Lower lobe of right lung (tissue), 2 donors: ENCODE measurements around the gene NID2. TPM values are rescaled to one million over a fixed set of nuclear protein-coding genes. Genes with fewer than 3 reads are reported as not detected.

Experiments
- ATAC-seq, 2 donors: fragments of 200-7000 bp; cut with Tn5 transposase; one replicate each; pipeline ENCODE4 v1.9.1; 2020 to 2022; ENCODE audit warnings: mild to moderate bottlenecking in 2 of 2, moderate library complexity in 2 of 2
- DNase-seq: peaks from one replicate; pipeline ENCODE4 v3.0.0-alpha.2; 2020
- H3K27ac ChIP-seq: fragments of 200-600 bp; one replicate; pipeline ENCODE4 v1.8.0; 2022
- H3K27me3 ChIP-seq: fragments of 200-600 bp; one replicate; pipeline ENCODE4 v1.8.0; 2022; ENCODE audit warnings: low read depth
- H3K36me3 ChIP-seq: fragments of 200-600 bp; one replicate; pipeline ENCODE4 v1.8.0; 2022; ENCODE audit warnings: mild to moderate bottlenecking
- H3K4me1 ChIP-seq: fragments of 200-600 bp; one replicate; pipeline ENCODE4 v1.8.0; 2022
- H3K4me3 ChIP-seq: fragments of 200-600 bp; one replicate; pipeline ENCODE4 v1.8.0; 2022; ENCODE audit warnings: mild to moderate bottlenecking
- H3K9me3 ChIP-seq: fragments of 200-600 bp; one replicate; pipeline ENCODE4 v1.8.0; 2022
- intact Hi-C: fragments of 100-400 bp; cut with DNase I; formaldehyde crosslinking; loops from one replicate; pipeline ENCODE4 v1.11.0; 2022
- total RNA-seq: library from RNA; stranded (reverse); fragmentation: NEBNext Ultra II Directional; extraction: Animal tissue kit (Norgen Biotek cat#: 25700); gene quantifications from one replicate; pipeline ENCODE4 v1.2.1, GENCODE V29; 2021
- TF ChIP-seq, protein P1 (sequence below): fragments of 200-600 bp; IDR thresholded peaks from one replicate; pipeline ENCODE4 v1.8.0; 2022; ENCODE audit warnings: antibody characterized with exemption, mild to moderate bottlenecking
- donor health status: DM: no; HTN: yes; CAD: no; lungs with severe emphysema.

NID2 gene
- total RNA-seq, 1 donor from 2014 or later: 14.6 TPM

- TF ChIP-seq, protein P1, sequence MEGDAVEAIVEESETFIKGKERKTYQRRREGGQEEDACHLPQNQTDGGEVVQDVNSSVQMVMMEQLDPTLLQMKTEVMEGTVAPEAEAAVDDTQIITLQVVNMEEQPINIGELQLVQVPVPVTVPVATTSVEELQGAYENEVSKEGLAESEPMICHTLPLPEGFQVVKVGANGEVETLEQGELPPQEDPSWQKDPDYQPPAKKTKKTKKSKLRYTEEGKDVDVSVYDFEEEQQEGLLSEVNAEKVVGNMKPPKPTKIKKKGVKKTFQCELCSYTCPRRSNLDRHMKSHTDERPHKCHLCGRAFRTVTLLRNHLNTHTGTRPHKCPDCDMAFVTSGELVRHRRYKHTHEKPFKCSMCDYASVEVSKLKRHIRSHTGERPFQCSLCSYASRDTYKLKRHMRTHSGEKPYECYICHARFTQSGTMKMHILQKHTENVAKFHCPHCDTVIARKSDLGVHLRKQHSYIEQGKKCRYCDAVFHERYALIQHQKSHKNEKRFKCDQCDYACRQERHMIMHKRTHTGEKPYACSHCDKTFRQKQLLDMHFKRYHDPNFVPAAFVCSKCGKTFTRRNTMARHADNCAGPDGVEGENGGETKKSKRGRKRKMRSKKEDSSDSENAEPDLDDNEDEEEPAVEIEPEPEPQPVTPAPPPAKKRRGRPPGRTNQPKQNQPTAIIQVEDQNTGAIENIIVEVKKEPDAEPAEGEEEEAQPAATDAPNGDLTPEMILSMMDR: no peak
These were observed 70.5 kb downstream of the NID2 start for GRCh38 chr14:51998348-51998747.

DNA sequence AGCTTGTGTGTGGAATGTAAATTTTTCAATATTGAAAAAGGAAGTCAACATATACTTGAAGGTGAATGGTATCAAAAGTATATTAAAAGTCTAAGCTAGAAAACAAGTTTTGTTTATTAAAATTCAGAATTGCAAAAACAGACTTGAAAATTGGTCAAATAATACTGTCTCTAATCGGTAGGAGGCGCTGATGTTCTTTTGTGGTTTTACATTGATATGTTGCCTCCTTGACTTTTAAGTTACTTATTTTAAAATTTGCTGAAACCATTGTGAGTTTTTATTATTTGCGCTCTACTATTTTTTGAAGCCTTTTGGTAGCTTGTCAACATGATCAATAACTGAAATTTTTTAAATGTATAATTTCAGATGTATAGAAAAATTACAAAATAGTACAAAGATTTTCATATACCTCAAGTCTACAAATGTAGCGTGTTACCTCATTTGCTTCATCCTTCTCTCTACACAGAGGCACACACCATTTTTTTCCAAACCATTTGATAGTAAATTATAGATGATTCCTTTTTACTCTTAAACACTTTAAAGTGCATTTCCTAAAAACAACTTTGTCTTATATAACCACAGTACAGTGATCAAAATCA lies 72.6 kb downstream of the NID2 start:
- H3K36me3 ChIP-seq: peaks cover 79% of the 10 kb centered on the region
- no peak overlapping the region for H3K4me3 ChIP-seq
- H3K27me3 ChIP-seq: no peaks in the 10 kb centered on the region
- no peak for DNase-seq
- peaks cover 8% of the 10 kb centered on the region for H3K4me1 ChIP-seq
- no peaks in the 10 kb centered on the region for H3K9me3 ChIP-seq
- no peak overlapping the region for H3K27ac ChIP-seq
- TF ChIP-seq, protein P1: peak; percentile 65
- intact Hi-C loops: no loop called here
- no peak for ATAC-seq

More at GRCh38 chr14:51998348-51998747, 70.5 kb downstream of the NID2 start:
- no peak overlapping the region for H3K27ac ChIP-seq
- H3K36me3 ChIP-seq: peaks cover 79% of the 10 kb centered on the region
- no peaks in the 10 kb centered on the region for H3K27me3 ChIP-seq
- H3K4me3 ChIP-seq: no peak overlapping the region
- ATAC-seq: no peak
- DNase-seq: no peak
- intact Hi-C loops: no loop called here
- no peaks in the 10 kb centered on the region for H3K9me3 ChIP-seq
- H3K4me1 ChIP-seq: peaks cover 6% of the 10 kb centered on the region

GRCh38 chr14:51993285-51993920 lies 75.5 kb downstream of the NID2 start:
- H3K27ac ChIP-seq: no peak overlapping the region
- no peaks in the 10 kb centered on the region for H3K27me3 ChIP-seq
- DNase-seq (no peak), ATAC-seq (no peak)
- H3K4me3 ChIP-seq: no peak overlapping the region
- TF ChIP-seq, protein P1: no peak
- intact Hi-C loops: no loop called here
- H3K36me3 ChIP-seq: peaks cover 54% of the 10 kb centered on the region
- peaks cover 27% of the 10 kb centered on the region for H3K4me1 ChIP-seq
- H3K9me3 ChIP-seq: no peaks in the 10 kb centered on the region

DNA sequence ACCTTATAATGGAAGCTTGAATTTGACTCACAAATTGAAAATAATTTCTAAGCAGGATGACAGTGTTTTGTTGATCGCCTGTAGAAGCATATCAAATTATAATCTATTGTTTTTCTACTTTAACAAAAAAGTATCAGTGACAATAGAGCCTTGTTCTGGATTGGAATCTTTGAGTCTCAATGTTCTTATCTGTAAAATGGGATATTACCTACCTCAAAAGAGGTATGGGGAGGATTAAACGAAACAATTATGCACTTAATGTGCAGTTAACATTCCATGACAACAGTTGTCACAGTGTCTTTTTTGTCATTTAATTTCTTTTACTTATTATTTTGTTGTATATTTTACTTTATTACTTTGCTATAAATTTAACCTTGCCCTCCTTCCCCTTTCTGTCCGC lies 78.4 kb downstream of the NID2 start:
- intact Hi-C loops: no loop called here
- Histone ChIP-seq H3K27me3 (no peaks in the 10 kb centered on the region), H3K4me3 (peak overlapping the region; percentile 90), H3K27ac (no peak overlapping the region), H3K4me1 (peaks cover 28% of the 10 kb centered on the region), H3K9me3 (no peaks in the 10 kb centered on the region), H3K36me3 (peaks cover 44% of the 10 kb centered on the region)
- TF ChIP-seq, protein P1: no peak
- DNase-seq (no peak), ATAC-seq (no peak)

GRCh38 chr14:51989293-51990234 lies 79.3 kb downstream of the NID2 start, which contains the start of gene RTRAF:
RTRAF (plus strand) TSS chr14:51989546; CDS start chr14:51989640, 94 bp downstream.
- intact Hi-C loops: no loop called here

More at GRCh38 chr14:51989293-51990234, 79.3 kb downstream of the NID2 start, which contains the start of gene RTRAF:
- H3K4me1 ChIP-seq: peaks cover 28% of the 10 kb centered on the region
- H3K27ac ChIP-seq: peak within 1 kb of the TSS; percentile 92
- H3K27me3 ChIP-seq: no peaks in the 10 kb centered on the region
- ATAC-seq (peak; percentile 99 to 100), DNase-seq (peak; percentile 97)
- peaks cover 35% of the 10 kb centered on the region for H3K36me3 ChIP-seq
- no peaks in the 10 kb centered on the region for H3K9me3 ChIP-seq
- H3K4me3 ChIP-seq: peak within 1 kb of the TSS; percentile 90
- TF ChIP-seq, protein P1: no peak
